ENCODE results near the gene PEMT. TPM values are rescaled to one million over a fixed set of nuclear protein-coding genes. Genes with fewer than 3 reads are reported as not detected.

Gene PEMT
- total RNA-seq, 1 experiment from 2014 or later, result 178 TPM

GRCh38 chr17:17580662-17581470 is 10.6 kb downstream of the PEMT start:
- Histone ChIP-seq H4K20me1 (ENCODE audit: low read length) (no peaks in the 10 kb centered on the region), H3K79me2 (ENCODE audit: low read length) (0 out of 2 replicates have a peak, but pooled peaks cover 20% of the 10 kb centered on the region), H3K4me1 (ENCODE audit: insufficient read depth, low read length) (peaks cover 31% of the 10 kb centered on the region), H3K9me3 (ENCODE audit: low read length) (no peaks in the 10 kb centered on the region), H3K27ac (ENCODE audit: low read length) (peak overlapping the region; percentile 79), H3K4me3 (ENCODE audit: low read length) (peak overlapping the region; percentile 11; the same call in 1 of the 2 replicates), H3K36me3 (ENCODE audit: low read depth, low read length) (no peaks in the 10 kb centered on the region), H3K9ac (ENCODE audit: low read length) (peak overlapping the region; percentile 32; the same call in 1 of the 2 replicates), H3K9me2 (replicated peaks; ENCODE audit: low read length) (no peaks in the 10 kb centered on the region), H3K27me3 (ENCODE audit: low read length) (no peaks in the 10 kb centered on the region), H3K4me2 (ENCODE audit: low read length) (peak overlapping the region; percentile 72), H3F3A (ENCODE audit: low read length, unreplicated experiment) (no peaks in the 10 kb centered on the region), H2AFZ (ENCODE audit: low read length) (peak overlapping the region; percentile 7; the same call in 1 of the 2 replicates)
- POLR2A ChIA-PET (ENCODE audit: unreplicated experiment), result no interaction called here
- BruUV-seq (replicated peaks), result no TSS peak
- intact Hi-C loops (cut with micrococcal nuclease), result no loop called here
- CTCF ChIA-PET, result no interaction called here
- DNase-seq (peak; percentile 70), ATAC-seq (peak; percentile 83)
- TF ChIP-seq, protein P1, sequence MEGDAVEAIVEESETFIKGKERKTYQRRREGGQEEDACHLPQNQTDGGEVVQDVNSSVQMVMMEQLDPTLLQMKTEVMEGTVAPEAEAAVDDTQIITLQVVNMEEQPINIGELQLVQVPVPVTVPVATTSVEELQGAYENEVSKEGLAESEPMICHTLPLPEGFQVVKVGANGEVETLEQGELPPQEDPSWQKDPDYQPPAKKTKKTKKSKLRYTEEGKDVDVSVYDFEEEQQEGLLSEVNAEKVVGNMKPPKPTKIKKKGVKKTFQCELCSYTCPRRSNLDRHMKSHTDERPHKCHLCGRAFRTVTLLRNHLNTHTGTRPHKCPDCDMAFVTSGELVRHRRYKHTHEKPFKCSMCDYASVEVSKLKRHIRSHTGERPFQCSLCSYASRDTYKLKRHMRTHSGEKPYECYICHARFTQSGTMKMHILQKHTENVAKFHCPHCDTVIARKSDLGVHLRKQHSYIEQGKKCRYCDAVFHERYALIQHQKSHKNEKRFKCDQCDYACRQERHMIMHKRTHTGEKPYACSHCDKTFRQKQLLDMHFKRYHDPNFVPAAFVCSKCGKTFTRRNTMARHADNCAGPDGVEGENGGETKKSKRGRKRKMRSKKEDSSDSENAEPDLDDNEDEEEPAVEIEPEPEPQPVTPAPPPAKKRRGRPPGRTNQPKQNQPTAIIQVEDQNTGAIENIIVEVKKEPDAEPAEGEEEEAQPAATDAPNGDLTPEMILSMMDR (conservative IDR thresholded peaks at IDR 0.05; ENCODE audit: low read depth, low read length), result no peak
- no peak for TF ChIP-seq EZH2phosphoT487 (IDR thresholded peaks at IDR 0.05; ENCODE audit: borderline replicate concordance, low read length)
- TF ChIP-seq EZH2 (IDR thresholded peaks at IDR 0.05; ENCODE audit: low read length, unreplicated experiment), result no peak

- Histone ChIP-seq H3K9me2 (replicated peaks; ENCODE audit: low read length) (no peaks in the 10 kb centered on the region), H3K27me3 (ENCODE audit: low read length) (no peaks in the 10 kb centered on the region), H4K20me1 (ENCODE audit: low read length) (no peaks in the 10 kb centered on the region), H3K9ac (ENCODE audit: low read length) (no peak overlapping the region), H3K4me1 (ENCODE audit: insufficient read depth, low read length) (peaks cover 43% of the 10 kb centered on the region), H3K4me2 (ENCODE audit: low read length) (peak overlapping the region; percentile 38), H3K4me3 (ENCODE audit: low read length) (no peak overlapping the region), H3K36me3 (ENCODE audit: low read depth, low read length) (no peaks in the 10 kb centered on the region), H3K27ac (ENCODE audit: low read length) (peak overlapping the region; percentile 79), H3K79me2 (ENCODE audit: low read length) (0 out of 2 replicates have a peak, but pooled peaks cover 13% of the 10 kb centered on the region), H3K9me3 (ENCODE audit: low read length) (no peaks in the 10 kb centered on the region), H3F3A (ENCODE audit: low read length, unreplicated experiment) (no peaks in the 10 kb centered on the region), H2AFZ (ENCODE audit: low read length) (no peak overlapping the region)
- BruUV-seq (replicated peaks), result no TSS peak
- ATAC-seq (0 out of 2 replicates have a peak, but pooled peaks have one; percentile 8), DNase-seq (peak; percentile 61)
- TF ChIP-seq, protein P1 (conservative IDR thresholded peaks at IDR 0.05; ENCODE audit: low read depth, low read length), result no peak
- no peak for TF ChIP-seq EZH2 (IDR thresholded peaks at IDR 0.05; ENCODE audit: low read length, unreplicated experiment)
- TF ChIP-seq EZH2phosphoT487 (IDR thresholded peaks at IDR 0.05; ENCODE audit: borderline replicate concordance, low read length), result no peak
- CTCF ChIA-PET, result no interaction called here
- intact Hi-C loops (cut with micrococcal nuclease), result no loop called here
- POLR2A ChIA-PET (ENCODE audit: unreplicated experiment), result no interaction called here
These were observed 11.8 kb downstream of the PEMT start for GRCh38 chr17:17579691-17580090.

DNA sequence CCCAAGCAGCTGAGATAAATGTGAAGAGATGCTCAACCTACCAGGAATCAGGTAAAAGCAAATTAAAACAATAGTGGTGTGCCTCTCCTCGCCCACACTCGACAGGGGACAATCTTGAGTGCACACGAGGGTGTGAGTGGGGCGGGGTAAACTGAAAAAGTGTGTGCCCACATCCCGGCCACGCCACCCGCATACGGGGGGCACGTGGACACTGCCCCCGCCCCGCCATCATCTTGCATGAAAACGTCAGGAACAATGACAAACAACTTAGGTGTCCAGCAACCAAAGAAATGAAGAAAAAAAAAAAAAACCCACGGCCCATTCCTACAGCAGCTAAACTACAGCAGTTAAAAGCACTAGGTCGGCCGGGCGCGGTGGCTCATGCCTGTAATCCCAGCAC is 14.1 kb downstream of the PEMT start:
- intact Hi-C loops (cut with micrococcal nuclease), result no loop called here
- H3K4me2 ChIP-seq (ENCODE audit: low read length), result no peak overlapping the region
- H3K79me2 ChIP-seq (ENCODE audit: low read length), result 0 out of 2 replicates have a peak, but pooled peaks cover 8% of the 10 kb centered on the region
- H3K9me3 ChIP-seq (ENCODE audit: low read length), result no peaks in the 10 kb centered on the region
- no peak overlapping the region for H3K9ac ChIP-seq (ENCODE audit: low read length)
- no peaks in the 10 kb centered on the region for H3K9me2 ChIP-seq (replicated peaks; ENCODE audit: low read length)
- no peak overlapping the region for H2AFZ ChIP-seq (ENCODE audit: low read length)
- TF ChIP-seq EZH2 (IDR thresholded peaks at IDR 0.05; ENCODE audit: low read length, unreplicated experiment), result no peak
- TF ChIP-seq, protein P1 (conservative IDR thresholded peaks at IDR 0.05; ENCODE audit: low read depth, low read length), result no peak
- TF ChIP-seq EZH2phosphoT487 (IDR thresholded peaks at IDR 0.05; ENCODE audit: borderline replicate concordance, low read length), result no peak
- no peaks in the 10 kb centered on the region for H3K36me3 ChIP-seq (ENCODE audit: low read depth, low read length)
- no peak for DNase-seq
- CTCF ChIA-PET, result no interaction called here
- H4K20me1 ChIP-seq (ENCODE audit: low read length), result no peaks in the 10 kb centered on the region
- no peak for ATAC-seq
- H3K4me3 ChIP-seq (ENCODE audit: low read length), result no peak overlapping the region
- POLR2A ChIA-PET (ENCODE audit: unreplicated experiment), result no interaction called here
- BruUV-seq (replicated peaks), result no TSS peak
- H3K27me3 ChIP-seq (ENCODE audit: low read length), result no peaks in the 10 kb centered on the region
- H3F3A ChIP-seq (ENCODE audit: low read length, unreplicated experiment), result no peaks in the 10 kb centered on the region
- no peak overlapping the region for H3K27ac ChIP-seq (ENCODE audit: low read length)
- peaks cover 45% of the 10 kb centered on the region for H3K4me1 ChIP-seq (ENCODE audit: insufficient read depth, low read length)

All from PC-3 (cell line).